ENCODE data around the gene TBCCD1.

- TF ChIP-seq CTCF (IDR thresholded peaks at IDR 0.05) (no peak), POLR2A (IDR thresholded peaks at IDR 0.05) (no peak)
These were observed 64.0 kb downstream of the TBCCD1 start for GRCh38 chr3:186502966-186503712.
